SK-MEL-5 (cell line): Measurements from ENCODE around the gene NPSR1. TPM values are rescaled to one million over a fixed set of nuclear protein-coding genes. Genes with fewer than 3 reads are reported as not detected.
"Not testable (repeated sequence)": the region's sequence is repeated elsewhere in the genome, so short reads cannot be mapped to it uniquely, and the experiment has no call there.

Experiments
- DNase-seq: peaks from one replicate; pipeline ENCODE4 v3.0.0-alpha.2; 2016; ENCODE audit warnings: low read depth, low spot score
- in situ Hi-C: cut with HindIII; loops from 2 replicates; pipeline ENCODE4 v1.10.0; 2016; ENCODE audit warnings: low sequenced_read_pairs, high pct_unique_total_duplicates, low pct_unique_long_range_greater_than_20kb
- polyA plus RNA-seq, 2 experiments: library from polyadenylated mRNA; depleted of rRNA; stranded (reverse); fragments of >200 nt; gene quantifications; 2 replicates each; pipeline ENCODE4 v1.2.3, GENCODE V29; 2015
- total RNA-seq: library from RNA; depleted of rRNA; stranded (reverse); fragments of >200 nt; shearing (Covaris generic); gene quantifications from 2 replicates; pipeline ENCODE4 v1.2.3, GENCODE V29; 2014; rRNA removed

The NPSR1 gene, protein sequence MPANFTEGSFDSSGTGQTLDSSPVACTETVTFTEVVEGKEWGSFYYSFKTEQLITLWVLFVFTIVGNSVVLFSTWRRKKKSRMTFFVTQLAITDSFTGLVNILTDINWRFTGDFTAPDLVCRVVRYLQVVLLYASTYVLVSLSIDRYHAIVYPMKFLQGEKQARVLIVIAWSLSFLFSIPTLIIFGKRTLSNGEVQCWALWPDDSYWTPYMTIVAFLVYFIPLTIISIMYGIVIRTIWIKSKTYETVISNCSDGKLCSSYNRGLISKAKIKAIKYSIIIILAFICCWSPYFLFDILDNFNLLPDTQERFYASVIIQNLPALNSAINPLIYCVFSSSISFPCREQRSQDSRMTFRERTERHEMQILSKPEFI
- total RNA-seq = not detected in 2 replicates
- polyA plus RNA-seq (2015; cell fraction: cytosol; rRNA removed) = not detected in 2 replicates
- not detected in 2 replicates for polyA plus RNA-seq (2015; cell fraction: nucleus; rRNA removed)

DNA sequence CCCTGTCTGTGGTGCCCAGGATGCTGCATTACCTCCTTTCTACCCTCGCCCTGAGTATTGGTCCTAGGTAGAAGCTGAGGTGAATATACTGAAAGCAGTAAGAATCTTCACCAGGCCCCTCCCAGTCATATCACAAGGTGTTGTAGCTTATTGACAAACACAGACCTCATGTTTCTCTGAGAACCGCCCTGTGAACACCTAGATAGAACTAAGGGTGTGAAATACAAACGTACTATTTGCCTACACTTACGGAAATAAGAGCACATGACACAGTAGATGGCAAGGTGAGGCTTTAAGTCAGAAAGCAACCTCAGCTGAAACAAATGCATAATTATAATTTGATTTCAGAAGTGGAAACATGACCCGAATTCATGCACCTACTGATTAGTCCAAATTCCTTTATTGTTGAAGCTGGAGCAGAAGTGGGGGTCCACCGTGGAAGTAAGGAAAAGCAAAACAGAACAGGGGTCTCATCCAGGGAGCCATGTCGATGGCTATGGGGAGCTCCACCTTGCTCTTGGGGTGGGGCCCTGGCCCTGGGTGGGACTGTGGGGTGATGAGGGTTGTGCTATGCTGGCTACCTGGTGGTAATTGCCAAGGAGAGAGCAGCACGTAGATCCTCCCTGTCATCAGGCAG, at the start of gene NPSR1:
Gene NPSR1, plus strand, starts transcription at position 587 of the 637 bp plus-strand sequence. CDS start 195 bp downstream, outside the sequence.
- in situ Hi-C loops = no loop called here

DNA sequence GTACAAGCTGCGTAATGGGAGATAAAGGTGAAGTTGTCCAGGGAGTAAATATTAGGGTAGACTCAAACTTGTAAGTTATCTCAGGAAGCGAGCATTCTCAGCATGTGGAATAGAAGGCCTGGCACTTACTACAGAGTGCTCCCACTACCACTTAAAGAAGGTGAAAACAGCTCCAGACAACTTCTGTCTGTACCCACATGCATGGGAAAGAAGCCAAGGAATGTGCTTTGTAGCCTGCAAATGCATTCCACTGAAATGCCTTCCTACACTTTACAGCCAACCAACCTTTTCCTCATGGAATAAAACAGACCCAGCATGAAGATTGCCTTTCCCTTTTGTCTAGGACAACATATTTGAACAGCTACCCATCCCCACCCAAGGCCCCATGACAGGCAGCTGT, 45.4 kb upstream of the NPSR1 start:
- DNase-seq = no peak
- in situ Hi-C loops = no loop called here

More for the DNA sequence above, at the start of gene NPSR1:
- DNase-seq = no peak

GRCh38 chr7:34620425-34620824, 37.6 kb upstream of the NPSR1 start:
- in situ Hi-C loops = no loop called here
- no peak for DNase-seq

DNA sequence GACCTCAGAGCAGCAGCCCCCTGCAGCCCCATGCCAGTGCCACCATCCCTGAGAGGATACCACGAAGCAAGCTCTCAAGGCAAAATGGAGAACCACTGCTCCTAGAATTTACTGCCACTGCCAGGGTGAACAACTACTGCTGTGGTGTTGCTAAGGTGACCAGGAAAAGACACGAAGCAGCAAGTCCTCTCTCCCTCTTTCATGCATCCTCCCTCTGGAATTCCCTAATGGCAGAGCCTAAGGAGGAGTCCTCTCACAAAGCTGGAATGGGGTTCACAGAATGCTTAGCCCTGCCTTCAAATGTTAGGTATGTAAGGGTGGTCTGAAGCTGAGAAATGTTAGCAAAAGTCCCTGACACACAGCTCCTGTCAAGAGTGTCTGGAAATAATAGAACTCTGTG, 35.8 kb upstream of the NPSR1 start:
- in situ Hi-C loops = no loop called here
- DNase-seq = no peak

DNA sequence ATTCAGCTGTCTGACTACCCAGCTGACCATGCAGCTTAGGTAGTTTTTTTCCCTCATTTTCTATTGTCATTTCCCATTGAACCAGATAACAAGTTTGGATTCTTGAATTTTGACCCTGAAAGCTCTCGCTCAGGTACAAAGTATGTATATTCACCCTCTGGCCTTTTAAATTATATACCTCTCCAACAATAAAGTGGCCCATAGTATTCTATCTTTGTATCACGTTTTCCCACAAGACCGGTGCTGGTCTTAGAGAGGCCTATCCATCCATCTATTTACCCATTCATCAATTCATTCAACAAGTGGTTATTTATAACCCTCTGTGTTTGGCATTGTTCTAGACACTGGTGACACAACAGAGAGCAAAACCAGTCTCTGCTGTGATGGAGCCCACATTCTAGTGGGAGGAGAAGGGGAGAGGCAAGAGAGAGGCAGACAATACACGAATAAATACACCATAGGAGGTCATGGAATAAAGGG, 35.2 kb upstream of the NPSR1 start:
- in situ Hi-C loops = no loop called here
- DNase-seq = no peak

GRCh38 chr7:34628618-34629017, 29.4 kb upstream of the NPSR1 start:
- in situ Hi-C loops, DNase-seq: not testable (repeated sequence)

GRCh38 chr7:34652809-34653208, 5.2 kb upstream of the NPSR1 start:
- DNase-seq = no peak
- in situ Hi-C loops = no loop called here

- in situ Hi-C loops = no loop called here
- DNase-seq = no peak
These were observed 4.2 kb upstream of the NPSR1 start for GRCh38 chr7:34653787-34654186.

- DNase-seq = no peak
- in situ Hi-C loops = no loop called here
These were observed 2.6 kb upstream of the NPSR1 start for GRCh38 chr7:34655384-34655783.

- DNase-seq = no peak
- in situ Hi-C loops = no loop called here
These were observed 2.0 kb upstream of the NPSR1 start for GRCh38 chr7:34656041-34656440.

- DNase-seq = no peak
- in situ Hi-C loops = no loop called here
These were observed 1.6 kb downstream of the NPSR1 start for GRCh38 chr7:34659472-34660075.

DNA sequence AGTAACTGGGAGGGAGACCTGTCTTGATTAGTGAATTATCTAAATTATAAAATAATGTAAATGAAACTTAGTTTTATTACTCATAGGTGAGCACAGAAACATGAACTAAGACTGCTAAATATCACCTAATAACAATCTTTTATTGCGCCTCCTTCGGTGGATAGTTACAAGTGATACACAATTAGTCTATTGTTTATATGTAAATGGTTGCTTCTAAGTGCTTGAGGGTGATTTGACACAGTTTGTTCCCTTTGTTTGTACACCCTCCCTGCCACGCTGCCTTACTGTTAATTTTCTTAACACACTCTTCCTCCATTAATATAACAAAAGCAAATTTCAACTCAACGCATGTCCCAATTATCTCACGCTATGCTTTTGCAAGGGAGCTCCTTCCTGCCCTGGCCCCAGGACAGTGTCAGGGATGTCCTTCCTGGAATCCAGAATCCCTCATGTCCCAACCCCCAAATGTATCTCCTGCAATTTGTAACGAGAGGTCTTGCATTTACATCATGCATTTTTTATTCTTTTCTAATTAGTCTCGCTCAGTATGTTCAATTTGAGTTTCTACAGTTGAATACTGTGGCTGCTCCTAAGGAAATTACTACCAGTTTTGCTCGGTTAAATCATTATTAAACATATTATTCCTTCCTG, 4.2 kb downstream of the NPSR1 start:
- DNase-seq = no peak
- in situ Hi-C loops = no loop called here

- DNase-seq = no peak
- in situ Hi-C loops = no loop called here
These were observed 6.7 kb downstream of the NPSR1 start for GRCh38 chr7:34664755-34665154.

- in situ Hi-C loops = no loop called here
- DNase-seq = no peak
These were observed 14.4 kb downstream of the NPSR1 start for GRCh38 chr7:34672430-34672829.

DNA sequence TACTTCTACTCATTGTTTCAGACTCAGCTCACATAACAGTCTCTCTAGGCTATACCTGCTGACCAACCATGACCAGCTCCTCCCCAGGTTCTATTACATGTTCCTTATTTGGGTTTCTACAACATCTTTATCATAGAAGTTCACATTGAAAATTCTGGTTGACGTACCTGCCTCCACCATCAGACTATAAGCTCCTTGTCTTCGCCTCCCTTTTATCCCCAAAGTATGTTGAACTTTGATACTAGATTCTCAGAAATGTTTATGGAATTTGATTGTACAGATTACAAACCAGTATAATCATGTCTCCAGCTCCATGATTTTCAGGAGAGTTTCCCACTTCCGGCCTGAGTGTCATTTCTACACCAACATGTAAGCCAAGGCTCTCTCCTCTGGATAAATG, 15.0 kb downstream of the NPSR1 start:
- in situ Hi-C loops = no loop called here
- no peak for DNase-seq

DNA sequence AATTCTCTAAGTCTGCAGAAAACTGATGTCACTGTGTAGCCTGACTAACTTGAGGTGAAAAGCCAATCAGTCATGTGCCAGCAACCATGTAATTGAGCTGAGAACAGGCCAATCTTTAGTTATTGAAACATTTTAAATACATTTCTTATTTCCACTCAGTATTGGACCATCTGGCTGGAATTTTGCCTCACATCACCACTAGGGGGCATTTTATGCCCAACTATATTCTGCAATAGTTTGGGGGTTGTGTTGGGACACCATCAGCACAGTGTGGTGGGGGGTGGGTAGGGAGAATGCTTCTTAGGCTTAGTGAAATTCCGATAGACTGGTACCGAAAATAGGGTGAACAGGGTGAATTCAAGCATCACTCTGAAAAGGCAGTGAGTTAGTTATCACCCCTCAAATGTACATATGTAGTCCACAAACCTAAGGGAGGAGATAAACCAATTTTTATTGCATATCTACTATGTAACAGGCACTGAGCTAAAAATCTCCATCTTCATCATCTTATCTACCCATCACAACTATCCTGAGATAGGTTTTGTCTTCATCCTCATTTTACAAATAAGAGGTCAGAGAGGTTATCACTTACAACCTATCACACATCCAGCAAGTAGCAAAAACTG, 17.8 kb downstream of the NPSR1 start:
- DNase-seq = peak; percentile 64
- in situ Hi-C loops = no loop called here

GRCh38 chr7:34677491-34677890, 19.5 kb downstream of the NPSR1 start:
- in situ Hi-C loops = no loop called here

GRCh38 chr7:34687529-34687928, 29.5 kb downstream of the NPSR1 start:
- in situ Hi-C loops = no loop called here
- no peak for DNase-seq

More at GRCh38 chr7:34677491-34677890, 19.5 kb downstream of the NPSR1 start:
- DNase-seq = no peak
